Activated CD4-positive, alpha-beta T cell treated with anti-CD3 and anti-CD28 coated beads for 24 hours (primary cell): ENCODE measurements around the gene CD9.

Source experiments
- DNase-seq, 2 donors: peaks; one replicate each; pipeline ENCODE4 v3.0.0-alpha.2; 2020; ENCODE audit warnings: low read depth in 2 of 2

Gene CD9

DNA sequence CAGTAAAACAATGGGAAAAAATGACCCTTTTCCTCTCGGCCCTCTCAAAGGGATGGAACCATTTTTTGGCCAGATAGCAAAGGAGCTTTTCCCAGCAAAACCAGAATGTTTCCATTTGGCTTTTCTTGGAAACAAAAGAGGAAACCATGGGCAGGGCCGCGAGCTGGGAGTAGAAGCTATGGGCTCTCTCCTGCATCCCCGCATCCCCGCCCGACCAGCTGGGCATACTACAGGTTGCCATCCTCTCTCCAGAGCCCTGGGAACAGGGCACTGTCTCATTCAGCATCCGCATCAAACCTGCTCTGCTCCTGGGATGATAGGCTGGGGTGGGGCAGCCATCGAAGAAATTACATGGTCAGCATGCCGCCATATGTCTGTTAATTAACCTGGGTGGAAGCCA is 20.9 kb downstream of the CD9 start:
- DNase-seq, result no peak

DNA sequence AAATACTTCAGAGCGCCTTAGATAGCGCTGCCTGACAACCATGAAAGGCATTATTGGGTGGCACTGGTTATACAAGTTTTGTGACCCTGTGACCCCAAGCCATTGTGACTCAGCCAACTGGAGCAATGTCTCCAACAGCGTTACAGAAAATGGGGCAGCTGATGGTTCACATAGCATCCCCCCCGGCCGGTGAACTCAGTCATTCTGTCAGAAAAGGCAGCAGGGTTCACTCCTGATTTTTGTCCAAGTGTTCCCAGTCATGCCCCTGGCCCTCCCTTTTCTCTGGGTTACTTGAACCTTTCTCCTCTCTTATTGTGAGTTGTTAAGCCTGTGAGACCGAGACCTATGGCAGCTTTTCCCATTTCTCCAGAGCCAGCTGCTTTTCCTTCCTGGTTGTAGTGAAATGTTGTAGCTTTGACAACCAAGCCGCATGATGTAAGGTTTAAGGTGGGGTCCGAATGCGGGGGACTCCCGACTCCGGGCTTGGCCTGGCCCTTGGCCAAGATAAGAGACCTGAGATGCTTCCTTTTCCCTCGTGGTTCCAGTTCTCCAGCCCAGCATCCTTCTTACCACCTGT is 22.0 kb downstream of the CD9 start:
- DNase-seq, result no peak

DNA sequence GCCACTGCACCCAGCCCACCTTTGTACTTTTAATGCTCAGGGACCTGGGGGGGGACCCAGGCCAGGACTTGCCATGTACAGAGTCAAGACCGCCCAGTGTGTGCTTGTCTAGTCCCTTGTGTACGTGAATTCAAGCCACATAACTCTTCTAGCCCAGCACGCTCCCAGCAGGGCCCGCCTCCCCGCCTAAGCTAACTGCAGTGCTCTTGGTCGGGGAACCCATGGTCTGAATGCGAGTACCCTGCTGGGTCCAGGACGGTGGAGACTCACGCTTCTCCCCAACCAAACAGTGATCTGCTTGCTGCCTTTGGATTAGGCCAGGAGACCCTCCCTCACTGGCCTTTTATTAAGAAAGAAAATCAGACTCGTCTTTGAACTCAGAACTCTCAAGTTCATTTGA is 23.3 kb downstream of the CD9 start:
- no peak for DNase-seq

DNA sequence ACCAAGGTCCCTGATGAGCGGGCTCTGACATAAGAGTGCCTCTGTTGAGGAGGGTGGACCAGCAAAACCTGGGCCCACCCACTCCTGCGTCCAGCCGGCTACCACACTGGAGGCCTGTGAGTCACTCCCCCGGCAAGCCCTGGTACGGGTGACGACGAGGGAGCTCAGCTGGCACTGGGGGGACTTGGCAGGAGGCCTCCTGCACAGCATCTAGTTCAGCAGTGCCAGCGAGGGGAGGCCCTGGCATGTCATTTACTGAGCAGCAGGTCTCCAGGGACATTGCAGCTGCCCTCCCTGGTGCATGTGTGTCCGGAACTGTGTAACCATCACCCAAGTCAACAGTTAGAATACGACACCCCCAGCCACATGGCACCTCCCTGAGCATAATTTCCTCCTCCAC is 24.4 kb downstream of the CD9 start:
- DNase-seq, result no peak

DNA sequence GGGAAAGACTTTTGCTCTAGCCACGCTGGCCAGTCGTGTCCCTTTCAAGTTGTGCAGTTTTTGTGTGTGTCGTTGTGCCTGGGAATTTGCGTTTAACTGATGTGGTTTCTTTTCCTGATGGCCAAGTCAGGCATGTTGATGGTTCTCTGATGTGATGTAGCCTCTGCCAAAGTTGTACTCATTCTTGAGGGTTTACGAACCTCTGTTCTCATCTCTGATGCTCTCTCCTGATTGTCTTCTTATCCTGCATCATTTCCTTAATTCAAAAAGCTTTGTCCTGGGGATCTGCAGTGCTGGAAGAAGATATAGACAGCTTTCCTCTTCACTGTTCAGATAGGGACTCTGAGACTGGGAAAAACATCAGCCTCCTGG is 25.4 kb downstream of the CD9 start:
- no peak for DNase-seq

DNA sequence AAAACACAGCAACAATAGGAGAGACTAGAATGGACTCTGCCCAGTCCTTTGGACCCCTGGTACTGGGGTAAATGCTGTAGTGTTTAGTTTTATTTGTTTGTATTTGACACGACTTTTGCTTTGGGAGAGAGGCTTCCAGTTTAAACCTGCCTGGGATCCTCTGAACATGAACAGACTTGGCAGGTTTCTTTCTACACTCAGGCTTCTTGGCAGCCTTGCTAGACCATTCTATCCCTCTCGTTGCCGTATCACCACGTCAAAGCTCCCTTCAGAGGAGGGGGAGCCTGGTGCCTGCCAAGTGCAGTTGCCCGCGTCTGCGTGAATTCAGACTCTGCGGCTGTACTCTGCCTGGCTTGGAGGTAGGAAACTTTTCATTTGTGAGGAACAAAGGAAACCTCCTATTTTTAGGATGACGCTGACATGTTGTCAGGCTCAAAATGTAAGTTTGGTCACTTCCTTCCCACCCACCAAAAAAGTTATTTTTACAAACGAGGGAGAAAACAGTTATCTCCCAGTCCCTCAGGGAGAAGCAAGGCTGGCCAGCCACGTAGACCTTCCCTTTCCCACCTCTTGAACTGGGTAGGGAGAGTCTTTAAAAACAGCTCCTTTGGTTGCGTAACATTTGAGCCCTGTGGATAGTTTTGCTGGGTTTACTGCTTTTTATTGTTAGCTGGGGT is 25.9 kb downstream of the CD9 start:
- DNase-seq, result no peak

DNA sequence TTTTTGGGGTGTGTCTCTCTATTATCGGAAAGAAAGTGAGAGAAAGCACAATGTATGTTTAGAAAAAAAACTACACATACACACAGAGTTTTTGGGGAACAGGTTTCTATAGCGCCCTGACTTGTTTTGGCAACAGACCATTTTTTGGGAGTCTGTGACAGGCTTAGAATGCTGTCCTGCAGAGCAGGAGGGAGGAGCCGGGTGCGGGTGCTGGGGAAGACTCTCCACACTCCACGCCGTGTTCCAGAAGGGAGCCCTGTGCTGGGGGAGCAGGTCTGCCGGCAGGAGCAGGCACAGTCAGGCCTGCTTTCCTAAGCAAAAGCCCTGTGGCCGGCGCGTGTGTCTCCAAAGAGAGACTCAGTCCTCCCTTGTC is 26.5 kb downstream of the CD9 start:
- DNase-seq, result no peak

DNA sequence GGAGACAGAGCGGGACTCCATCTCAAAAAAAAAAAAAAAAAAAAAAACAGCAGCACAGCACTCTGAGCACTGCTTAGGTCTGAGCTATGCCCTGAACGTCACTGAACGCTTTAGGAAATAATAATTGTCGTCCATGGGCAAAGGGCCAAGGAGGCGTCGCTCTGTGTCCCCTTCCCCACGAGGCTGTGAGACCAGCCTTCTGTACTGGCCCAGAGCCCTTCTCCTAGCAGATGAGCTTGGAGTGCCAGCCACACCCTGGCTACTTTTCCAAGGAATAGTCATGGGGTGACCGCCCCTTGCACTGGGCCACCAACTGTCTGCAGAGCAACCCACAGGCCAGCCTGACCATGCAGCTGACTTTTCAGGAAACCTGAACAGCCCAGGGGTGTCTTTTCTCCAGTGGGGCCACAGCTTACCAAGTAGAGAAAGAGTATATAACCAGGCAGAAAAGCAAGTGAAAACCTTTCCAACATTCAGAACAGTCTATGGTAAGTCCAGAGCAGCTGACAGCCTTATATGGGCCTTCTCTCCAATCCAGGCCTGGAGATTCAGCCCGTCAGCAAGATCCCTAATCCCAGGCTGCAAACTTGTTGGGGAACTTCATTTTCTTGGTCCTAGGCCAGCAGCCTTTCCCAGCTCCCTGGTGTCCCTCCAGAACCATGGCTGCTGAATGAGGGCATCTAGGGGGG is 28.5 kb downstream of the CD9 start:
- DNase-seq, result no peak

DNA sequence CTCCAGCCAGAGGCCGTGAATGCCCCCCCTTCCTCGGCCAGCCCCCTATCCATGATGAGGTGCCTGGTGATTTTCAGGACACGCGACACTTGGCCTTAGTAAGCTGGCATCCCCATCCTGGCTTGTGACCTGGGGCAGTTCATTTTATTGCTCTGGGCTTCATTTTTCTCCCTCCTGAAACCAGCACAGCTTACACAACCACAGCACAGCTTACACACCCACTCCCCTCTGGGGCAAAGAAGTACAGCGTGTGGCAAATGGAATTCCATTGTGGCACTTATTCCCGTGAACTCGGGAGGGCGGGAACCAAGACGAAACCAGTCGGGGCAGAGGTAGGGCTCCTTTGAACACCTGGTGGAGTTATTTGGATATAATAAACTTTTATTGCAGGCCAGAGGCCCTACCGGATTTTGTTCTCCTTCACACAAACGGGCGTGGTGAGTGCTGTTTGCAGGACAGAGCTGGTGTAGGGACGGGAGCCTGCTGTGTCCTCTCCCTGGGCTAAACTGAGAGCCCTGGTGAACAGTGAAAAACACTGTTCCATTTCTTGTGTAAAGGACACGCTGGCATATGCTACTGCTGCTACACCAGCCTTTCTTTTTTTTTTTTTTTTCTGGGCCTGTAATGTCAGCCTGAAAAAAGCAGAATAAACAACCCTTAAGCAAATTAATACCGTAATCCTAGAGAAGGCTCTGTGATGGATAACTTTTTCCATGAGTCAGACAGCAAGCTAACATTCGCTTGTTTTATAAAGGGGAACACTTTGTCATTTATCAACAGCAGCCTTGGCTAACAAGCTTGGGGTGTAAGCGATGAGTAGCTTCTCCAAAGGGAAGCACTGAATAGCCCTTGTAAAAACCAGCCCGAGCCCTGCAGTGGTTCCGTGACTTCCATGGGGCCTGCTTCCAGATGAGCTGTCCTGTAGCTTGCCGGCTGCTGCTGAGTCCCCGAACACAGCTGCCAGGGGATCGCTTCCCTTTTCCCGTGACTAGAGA is 29.3 kb downstream of the CD9 start:
- DNase-seq, result no peak

DNA sequence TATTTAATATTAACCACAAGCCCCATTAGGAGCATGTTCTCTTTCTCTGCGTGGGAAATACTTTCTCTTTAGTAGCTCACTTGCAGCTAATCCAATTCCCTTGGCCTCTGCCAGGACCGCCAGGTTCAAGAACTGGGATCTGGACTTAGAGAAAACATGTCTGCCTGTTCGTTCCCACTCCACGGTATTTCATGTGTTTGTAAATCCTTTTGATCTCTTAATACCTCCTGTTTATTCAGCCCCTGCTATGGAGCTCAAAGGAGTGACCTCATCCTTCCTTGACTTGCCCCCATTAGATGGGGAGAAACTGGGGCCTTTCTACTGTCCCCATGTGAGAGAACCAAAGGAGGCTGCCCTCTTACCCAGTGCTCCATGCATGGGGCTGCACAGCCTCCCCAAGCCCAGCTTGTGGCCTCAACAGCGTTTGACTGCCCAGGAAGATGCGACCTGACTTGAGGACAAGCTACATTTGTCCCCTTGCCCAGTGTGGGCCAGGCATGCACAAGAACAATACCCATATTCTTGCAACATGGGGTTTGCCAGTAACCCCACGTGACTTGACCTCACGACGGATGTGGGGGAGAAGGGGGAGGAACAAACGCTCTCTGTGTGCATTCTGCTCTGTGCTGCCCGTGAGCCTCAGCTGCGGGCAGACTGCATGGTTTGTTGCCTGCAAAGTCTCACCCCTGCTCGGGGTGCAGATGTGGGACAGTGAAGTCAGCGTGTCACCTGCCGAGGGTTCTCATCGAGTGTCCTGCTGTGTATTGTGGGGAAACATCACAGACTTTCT is 30.3 kb downstream of the CD9 start:
- peak; percentile 25 to 29 for DNase-seq

DNA sequence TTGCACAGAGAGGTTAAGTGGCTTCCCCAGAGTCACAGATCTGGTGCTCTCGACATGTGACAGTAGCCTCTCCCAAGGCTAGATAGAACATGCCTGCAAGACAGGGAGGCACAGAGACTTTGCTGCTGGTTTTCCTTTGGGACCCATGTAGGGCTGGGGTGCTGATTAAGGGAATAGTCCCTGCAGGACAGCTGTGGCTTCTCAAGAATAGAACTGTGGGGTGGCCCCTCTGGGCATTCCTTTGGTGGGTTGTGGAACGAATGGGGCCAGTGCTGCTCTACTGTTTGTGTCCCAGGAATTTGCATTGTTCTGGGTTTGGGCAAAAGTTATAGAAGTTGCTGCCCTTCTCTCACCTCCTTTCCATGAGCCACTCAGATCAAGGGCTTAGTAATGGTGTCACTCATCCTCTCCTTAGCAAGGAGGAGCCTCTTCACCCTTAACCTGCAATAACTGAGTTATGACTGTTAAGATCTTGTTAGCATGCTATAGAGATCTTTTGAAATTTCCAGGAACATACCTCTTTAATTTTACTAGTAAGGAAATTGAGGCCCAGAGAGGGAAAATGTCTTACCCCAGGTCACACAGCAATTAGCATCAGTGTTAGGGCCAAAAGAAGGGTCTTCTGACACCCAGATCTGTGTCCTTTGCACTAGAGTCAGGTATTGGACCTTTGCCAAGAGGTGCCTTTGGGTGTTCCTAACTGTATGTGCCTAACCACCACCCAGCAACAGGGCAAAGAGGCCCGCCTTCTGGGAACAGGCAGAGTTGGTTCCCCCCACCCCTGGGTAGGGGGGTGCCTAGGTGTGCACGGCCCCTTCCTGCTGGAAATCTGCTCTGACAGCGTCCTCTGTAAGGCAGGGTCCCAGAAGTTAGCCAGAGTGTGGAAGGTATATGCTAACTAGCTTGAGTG is 31.4 kb downstream of the CD9 start:
- DNase-seq, result no peak

DNA sequence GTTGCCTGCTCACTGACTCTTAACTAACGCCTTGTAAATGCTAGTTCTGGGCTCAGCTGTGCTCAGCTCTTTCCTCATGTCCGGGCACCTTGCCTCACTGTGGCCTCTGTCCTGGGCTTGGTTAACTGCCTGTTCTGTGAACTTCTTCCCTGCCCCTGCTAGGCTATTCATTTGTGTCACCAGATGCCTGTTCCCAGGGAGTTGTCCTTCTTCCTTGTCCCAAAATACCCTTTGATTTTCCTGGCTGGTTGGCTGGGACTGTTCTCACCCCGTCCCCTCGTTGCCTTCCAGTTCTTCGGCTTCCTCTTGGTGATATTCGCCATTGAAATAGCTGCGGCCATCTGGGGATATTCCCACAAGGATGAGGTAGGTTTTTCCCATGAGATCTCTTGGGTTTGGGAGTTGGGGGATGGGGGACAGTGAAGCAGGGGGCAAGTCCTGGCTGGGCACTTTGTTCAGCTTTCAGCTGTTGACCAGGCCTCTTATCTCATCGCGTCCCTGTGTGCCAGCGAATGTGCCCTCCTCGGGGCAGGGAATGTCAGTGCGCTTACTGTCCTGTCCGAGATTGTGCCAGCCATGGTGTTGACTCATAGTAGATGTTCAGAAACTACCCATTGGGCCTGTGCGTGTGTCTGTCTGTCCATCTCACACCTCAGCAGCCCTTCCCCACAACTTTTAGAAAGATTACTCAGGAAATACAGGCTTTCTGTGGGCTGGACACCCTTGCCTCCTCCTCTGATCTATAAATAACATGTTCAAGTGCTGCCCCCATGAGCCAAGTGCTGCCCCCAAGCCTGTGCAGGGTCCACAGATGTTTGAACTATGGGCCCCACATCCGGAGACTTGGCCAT is 33.1 kb downstream of the CD9 start:
- no peak for DNase-seq

DNA sequence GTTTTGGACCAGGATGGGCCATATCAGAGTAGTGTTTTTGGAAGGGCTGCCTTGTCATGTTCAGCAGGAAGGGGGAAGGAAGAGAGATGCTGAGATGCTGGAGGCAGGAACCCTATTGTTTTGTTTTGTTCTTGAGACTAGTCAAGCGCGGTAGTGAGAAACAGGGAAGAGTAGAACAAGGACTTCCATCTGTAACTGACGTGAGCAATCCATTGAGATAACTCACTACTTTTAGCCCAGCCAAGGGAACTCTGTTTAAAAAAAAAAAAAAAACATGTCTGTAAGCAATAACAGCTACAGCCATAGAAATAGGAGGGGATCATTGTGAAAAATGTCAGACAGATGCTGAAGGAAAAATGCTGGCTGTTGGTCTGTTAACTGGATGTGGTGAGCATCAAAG is 34.0 kb downstream of the CD9 start:
- no peak for DNase-seq

DNA sequence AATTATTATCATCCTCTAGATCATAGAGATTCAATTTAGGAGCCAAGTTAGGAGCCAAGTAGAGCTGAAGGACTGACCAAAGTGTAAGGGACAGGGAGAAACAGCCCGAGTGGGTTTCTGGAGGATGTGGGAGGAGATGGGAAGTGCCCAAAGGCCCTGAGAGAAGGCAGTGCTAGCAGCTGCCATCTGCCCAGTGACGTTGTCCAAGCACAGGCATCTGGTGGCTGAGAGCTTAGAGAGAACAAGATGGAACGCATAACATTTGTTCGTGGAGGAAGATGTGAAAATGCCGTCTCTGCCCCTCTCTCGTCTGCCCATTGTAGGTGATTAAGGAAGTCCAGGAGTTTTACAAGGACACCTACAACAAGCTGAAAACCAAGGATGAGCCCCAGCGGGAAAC is 34.7 kb downstream of the CD9 start:
- DNase-seq, result no peak

DNA sequence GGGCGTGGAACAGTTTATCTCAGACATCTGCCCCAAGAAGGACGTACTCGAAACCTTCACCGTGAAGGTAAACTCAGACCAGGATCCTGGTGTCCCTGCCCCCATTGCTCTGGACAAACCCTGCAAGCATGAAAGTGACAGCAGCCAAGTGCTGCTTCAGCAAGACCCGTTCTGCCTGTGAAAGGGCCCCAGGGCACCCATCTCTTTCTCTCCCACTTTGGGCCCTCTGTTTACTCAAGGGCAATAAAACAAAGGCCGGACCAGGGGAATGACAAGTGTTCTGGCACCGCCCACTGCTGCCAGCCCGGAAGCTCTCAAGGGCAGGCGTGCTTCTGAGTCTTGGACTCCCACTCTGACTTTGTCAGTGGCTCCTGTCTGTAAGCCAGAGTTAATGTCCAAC is 35.3 kb downstream of the CD9 start:
- DNase-seq, result no peak

DNA sequence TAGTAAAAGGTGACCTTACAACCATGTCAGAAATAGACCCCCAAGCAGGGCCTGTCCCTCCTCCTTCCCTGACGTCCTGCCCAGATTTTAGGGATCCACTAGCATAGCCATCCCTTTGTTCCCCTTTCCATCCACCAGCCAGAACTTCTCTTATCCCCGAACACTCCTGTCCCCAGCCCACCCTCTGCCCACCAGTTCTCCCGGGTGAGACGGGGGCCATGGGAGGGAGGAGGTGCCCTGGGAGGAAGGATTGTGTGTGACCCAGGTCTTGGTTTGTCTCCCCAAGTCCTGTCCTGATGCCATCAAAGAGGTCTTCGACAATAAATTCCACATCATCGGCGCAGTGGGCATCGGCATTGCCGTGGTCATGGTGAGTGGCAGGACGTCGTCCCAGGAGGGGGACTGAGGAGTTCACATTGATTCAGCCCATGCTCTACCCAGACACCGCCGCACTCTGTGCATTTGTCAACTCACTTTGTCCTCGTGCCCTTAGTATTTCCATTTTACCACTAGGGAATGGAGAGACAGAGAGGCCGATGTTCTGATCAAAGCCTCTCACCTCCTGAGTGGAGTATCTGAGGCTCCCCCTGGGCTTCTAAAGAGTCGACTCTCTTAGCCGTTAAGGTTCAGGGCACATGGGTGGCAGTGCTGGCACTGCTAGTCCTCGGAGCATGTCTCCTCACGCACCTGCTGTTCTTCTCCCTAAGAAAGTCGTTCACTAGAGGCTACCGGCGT is 35.9 kb downstream of the CD9 start:
- no peak for DNase-seq

DNA sequence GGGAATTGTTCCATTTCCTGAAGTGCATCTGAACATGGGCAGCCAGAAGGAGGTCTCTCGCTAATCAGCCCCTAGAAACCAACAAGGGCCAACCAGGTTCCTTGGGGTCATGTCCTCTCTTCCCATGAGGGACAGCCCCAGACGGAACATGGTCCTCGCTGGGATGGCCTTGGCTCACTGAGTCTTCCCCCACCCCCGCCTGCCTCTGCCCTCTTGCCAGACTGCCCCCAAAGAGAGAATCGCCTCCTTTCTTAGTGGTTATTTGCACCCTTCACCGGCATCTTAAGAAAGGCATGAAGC is 36.4 kb downstream of the CD9 start:
- no peak for DNase-seq

DNA sequence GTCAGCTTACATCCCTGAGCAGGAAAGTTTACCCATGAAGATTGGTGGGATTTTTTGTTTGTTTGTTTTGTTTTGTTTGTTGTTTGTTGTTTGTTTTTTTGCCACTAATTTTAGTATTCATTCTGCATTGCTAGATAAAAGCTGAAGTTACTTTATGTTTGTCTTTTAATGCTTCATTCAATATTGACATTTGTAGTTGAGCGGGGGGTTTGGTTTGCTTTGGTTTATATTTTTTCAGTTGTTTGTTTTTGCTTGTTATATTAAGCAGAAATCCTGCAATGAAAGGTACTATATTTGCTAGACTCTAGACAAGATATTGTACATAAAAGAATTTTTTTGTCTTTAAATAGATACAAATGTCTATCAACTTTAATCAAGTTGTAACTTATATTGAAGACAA is 37.6 kb downstream of the CD9 start:
- DNase-seq, result no peak

DNA sequence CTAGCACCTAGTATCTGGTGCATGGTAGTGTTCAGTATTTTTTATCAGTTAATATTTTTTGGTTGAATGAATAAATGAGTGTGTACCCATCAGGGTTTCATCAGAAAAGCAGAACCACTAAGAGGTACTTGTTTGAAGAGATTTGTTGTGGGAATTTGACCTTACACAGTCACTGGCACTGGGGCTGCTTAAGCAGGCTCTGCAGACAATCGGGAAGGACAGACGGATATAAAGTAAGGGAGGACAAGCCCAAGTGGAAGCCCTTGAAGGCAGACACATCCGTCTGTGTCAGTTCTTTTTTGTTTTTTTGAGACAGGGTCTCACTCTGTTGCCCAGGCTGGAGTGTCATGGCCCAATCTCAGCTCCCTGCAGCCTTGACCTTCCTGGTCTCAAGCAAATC is 38.7 kb downstream of the CD9 start:
- DNase-seq, result no peak
